ENCODE data around the gene DDX60.

GRCh38 chr4:168279556-168279955 lies 39.0 kb downstream of the DDX60 start:
- no peak for TF ChIP-seq CTCF (IDR thresholded peaks at IDR 0.05)
- TF ChIP-seq, protein P1, sequence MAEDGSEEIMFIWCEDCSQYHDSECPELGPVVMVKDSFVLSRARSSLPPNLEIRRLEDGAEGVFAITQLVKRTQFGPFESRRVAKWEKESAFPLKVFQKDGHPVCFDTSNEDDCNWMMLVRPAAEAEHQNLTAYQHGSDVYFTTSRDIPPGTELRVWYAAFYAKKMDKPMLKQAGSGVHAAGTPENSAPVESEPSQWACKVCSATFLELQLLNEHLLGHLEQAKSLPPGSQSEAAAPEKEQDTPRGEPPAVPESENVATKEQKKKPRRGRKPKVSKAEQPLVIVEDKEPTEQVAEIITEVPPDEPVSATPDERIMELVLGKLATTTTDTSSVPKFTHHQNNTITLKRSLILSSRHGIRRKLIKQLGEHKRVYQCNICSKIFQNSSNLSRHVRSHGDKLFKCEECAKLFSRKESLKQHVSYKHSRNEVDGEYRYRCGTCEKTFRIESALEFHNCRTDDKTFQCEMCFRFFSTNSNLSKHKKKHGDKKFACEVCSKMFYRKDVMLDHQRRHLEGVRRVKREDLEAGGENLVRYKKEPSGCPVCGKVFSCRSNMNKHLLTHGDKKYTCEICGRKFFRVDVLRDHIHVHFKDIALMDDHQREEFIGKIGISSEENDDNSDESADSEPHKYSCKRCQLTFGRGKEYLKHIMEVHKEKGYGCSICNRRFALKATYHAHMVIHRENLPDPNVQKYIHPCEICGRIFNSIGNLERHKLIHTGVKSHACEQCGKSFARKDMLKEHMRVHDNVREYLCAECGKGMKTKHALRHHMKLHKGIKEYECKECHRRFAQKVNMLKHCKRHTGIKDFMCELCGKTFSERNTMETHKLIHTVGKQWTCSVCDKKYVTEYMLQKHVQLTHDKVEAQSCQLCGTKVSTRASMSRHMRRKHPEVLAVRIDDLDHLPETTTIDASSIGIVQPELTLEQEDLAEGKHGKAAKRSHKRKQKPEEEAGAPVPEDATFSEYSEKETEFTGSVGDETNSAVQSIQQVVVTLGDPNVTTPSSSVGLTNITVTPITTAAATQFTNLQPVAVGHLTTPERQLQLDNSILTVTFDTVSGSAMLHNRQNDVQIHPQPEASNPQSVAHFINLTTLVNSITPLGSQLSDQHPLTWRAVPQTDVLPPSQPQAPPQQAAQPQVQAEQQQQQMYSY (CRISPR knock-in tag; IDR thresholded peaks at IDR 0.05), result no peak
